GM21390 (cell line): ENCODE results near the gene TMEM150B.

Experiments
- ATAC-seq: cut with Tn5 transposase; IDR thresholded peaks from one replicate; pipeline ENCODE4 v1.9.1; 2021; ENCODE audit not compliant: unreplicated experiment

TMEM150B gene

GRCh38 chr19:55355213-55355821 lies 30.2 kb upstream of the TMEM150B start:
- ATAC-seq, result no peak

GRCh38 chr19:55354698-55355212 lies 29.6 kb upstream of the TMEM150B start, which contains the start of gene COX6B2:
TSS of gene COX6B2 (minus strand) at chr19:55354719. CDS start at chr19:55354521, 198 bp downstream.
- no peak for ATAC-seq

DNA sequence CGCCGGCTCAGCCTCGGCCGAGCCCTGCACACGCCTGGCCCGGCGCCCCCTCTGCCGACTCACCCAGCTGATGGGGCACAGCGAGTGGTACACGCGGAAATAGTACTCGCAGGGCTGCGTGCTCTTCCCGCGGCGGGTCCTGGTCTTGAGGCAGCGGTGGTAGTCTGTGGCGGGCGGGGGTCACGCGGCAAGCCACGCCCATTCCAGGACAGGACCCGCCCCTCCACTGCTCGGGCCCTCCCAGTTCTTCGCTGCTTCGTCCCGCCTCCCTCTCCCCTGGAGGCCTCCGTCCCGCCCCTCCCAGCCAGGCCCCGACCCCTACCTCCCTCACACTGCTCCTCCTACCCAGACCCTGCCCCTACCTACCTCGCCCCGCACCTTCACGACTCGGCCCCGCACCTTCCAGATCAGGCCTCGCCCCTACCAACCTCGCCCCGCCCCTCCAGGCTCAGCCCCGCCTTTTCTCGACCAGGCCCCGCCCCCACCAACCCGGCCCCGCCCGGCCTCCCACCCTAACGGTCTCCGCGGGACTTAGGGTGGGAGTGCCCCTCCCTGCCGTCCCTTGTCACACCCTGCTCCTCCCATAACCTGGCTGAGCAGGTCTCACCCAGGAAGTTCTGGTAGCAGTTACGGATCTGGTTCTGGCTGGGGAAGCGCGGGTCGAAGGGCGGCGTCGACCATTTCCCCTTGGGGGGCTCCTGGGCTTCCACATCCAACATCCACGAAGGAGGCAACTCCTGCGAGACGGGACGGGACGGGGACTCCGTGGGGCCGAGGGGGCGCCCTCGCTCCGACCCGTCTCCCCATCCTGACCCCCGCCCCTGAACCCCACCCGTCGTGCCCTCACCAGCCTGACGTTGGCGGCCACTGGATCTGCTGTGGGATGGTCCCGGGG lies 28.9 kb upstream of the TMEM150B start:
- ATAC-seq, result no peak

GRCh38 chr19:55353356-55353802 lies 28.2 kb upstream of the TMEM150B start:
- no peak for ATAC-seq

GRCh38 chr19:55352549-55353145 lies 27.5 kb upstream of the TMEM150B start:
- no peak for ATAC-seq

DNA sequence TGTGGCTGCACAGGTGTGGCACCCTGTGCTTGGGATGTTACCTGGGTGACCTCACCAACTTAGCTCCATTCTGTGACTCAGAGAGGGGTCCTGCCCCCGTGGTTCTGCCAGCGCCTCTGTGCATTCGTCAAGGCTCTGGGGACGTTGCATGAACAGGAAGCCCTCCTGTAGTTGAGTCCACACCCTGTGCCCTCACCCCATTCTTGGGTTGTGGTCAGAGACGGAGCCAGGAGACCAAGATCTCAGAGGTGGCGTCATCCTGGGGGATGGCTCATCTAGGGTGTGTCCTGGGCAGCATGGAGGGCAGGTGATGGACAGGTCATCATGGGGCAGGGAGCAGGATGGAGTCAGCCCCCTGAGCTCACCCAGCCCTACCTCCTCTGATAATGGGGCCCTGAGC lies 26.9 kb upstream of the TMEM150B start:
- ATAC-seq, result no peak

GRCh38 chr19:55350620-55351315 lies 25.6 kb upstream of the TMEM150B start:
- ATAC-seq, result no peak

- no peak for ATAC-seq
These were observed 23.3 kb upstream of the TMEM150B start for GRCh38 chr19:55348317-55349034.

GRCh38 chr19:55347442-55348009 lies 22.4 kb upstream of the TMEM150B start:
- no peak for ATAC-seq

DNA sequence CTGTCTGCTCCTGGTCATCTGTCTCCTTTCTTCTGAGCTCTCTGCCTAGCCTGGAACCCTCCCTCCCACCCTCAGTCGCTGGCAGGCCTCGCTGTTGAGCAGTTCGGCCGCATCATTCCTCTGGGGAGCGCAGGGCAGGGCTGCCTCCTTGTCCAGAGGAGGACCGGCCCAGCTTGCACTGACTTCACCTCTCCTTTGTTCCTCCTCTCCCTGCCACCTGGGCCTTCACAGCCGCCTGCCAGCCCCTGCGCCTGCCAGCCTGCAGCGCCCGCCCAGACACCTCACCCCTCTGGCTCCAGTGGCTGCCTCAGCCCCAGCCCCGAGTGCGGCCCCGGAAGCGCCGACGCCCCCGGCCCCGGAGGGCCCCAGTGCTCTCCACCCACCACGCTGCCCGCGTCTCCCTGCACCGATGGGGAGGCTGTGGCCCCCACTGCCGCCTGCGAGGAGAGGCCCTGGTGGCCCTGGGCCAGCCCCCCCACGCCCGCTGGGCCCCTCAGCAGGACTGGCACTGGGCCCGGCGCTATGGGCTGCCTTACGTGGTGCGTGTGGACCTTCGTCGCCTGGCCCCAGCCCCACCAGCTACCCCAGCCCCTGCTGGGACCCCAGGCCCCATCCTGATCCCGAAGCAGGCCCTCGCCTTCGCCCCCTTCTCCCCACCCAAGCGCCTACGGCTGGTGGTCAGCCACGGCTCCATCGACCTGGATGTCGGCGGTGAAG lies 21.7 kb upstream of the TMEM150B start:
- ATAC-seq, result no peak

DNA sequence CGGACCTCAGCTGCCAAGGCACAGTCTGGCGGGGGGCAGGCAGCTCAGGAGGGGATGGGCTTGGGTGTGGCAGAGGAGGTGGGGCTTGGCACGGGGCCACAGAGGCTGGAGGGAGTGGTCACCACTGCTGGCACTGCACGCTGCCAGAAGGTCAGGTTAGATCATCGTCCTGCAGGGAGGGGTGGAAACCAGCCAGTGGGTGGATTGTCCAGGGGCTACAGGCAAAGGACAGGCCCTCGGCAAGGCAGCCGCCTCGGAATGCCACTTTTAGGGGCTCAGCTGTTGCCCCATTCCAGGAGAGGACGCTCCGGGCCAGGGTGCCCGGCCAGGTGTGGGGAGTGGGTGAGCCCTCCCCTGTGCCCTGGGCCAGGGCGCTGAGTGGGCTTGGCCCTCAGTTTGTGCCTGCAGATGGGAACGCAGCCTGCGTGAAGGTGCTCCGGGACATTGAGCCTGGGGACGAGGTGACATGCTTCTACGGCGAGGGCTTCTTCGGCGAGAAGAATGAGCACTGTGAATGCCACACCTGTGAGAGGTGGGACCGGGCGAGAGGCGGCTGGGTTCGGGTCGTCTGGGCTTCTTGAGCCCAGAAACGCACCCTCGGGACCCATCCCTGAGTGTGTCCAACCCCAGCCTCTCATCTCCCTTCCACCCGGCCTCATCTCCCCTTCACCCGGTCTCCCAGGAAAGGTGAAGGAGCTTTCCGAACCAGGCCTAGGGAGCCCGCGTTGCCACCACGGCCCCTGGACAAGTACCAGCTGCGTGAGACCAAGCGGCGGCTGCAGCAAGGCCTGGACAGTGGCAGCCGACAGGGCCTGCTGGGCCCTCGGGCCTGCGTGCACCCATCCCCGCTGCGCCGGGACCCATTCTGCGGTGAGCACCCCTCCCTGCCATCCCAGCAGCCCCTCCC lies 20.9 kb upstream of the TMEM150B start:
- no peak for ATAC-seq

GRCh38 chr19:55345101-55345817 lies 20.1 kb upstream of the TMEM150B start:
- ATAC-seq, result no peak

DNA sequence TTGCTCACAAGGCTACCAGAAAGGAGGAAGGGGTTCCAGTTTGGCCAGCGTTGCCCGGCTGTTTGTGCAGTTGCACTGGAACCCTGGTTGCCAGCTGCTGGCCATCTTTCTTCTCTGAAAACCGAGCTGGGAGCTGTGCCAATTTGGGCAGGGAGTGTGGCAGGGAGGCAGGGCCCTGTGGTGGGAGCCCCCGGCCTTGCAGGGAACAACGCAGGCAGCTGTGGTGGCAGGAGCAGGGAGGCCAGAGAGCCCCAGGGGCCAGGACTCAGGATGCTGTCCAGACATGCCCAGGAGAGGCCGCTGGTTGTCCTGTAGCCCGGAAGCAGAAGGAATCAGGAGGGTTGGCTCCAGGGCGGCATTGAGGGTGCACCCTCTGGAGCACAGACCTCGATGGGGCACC lies 19.3 kb upstream of the TMEM150B start:
- no peak for ATAC-seq

- no peak for ATAC-seq
These were observed 16.7 kb upstream of the TMEM150B start for GRCh38 chr19:55341595-55342531.

- ATAC-seq, result no peak
These were observed 16.0 kb upstream of the TMEM150B start for GRCh38 chr19:55341171-55341588.

DNA sequence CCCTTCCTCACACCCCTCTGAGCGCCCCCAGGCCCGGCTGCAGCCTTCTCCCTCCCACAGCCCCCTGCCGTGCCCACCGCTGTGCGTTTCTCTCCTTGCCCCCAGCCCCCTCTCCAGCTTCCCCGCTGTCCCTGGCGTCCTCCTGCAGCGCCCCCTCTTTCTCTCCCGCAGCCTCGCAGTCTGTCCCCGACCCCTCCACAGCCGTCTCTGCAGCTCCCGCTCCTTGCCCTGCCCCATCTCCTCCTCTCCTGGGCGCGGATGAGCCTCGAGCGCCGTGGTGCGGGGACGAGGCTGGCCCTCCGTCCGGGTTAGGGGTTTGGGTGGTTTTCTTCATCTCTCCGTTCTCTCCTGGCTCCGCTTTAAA lies 15.6 kb upstream of the TMEM150B start:
- ATAC-seq, result no peak
